NCI-H524 treated with DMSO at 0.1 percent for 48 hours (cell line): ENCODE measurements around the gene PRR23C.

Experiments
- DNase-seq: peaks from one replicate; lab custom pipeline; 2025; lab: John Stamatoyannopoulos, UW

Gene PRR23C

DNA sequence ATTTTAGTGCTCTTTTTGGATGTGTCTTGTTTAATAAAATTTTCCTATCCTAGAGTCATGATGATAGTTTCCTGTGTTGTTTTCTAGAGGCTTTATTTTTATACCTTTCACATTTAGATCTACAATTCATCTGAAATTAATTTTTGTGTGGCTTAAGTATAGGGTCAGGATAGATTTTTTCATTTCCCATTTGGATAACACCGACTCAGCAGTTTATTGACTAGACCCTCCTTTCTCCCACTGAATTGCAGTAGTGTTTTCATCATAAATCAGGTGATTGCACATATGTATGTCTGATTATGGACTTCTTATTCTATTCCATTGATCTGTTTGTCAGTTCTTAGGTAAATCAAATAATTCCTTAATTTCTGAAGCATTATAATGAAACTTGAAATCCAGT lies 49.0 kb downstream of the PRR23C start:
- DNase-seq = no peak
